ENCODE data around the gene INHBE.

The INHBE gene

DNA sequence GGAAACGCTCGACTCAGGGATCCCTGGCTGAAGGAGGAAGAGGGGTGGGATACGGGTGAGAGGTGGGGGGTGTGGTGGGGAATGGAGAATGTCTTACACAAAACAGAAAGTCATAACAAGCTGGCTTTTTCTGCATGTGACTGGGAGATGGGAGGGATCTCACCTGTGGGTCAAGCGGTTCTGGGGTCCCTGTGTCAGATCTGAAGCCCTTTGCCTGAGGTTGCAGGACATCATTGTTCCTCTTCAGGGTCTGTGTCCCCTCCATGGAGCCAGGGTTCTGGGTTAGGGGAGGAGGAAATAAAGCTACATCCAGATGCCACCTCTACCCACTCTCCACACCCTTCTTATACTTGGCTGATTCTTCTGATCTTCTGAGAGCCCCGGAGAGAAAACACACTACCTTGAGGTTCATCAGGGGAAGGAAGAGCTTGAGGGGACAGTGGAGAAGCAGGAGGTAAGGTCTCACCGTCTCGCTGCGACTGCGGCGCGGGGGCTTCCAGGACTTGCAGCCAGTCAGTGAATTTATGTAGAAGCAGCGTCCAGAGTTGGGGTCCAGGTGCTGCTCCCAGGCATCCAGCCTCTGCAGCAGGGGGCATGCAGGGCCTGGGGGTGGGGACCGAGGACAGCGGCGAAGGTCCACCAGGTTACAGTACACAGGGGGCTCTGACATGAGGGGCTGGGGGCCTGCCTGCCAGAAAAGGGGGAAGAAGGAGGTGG lies 22.0 kb downstream of the INHBE start:
- TF ChIP-seq, protein P1, sequence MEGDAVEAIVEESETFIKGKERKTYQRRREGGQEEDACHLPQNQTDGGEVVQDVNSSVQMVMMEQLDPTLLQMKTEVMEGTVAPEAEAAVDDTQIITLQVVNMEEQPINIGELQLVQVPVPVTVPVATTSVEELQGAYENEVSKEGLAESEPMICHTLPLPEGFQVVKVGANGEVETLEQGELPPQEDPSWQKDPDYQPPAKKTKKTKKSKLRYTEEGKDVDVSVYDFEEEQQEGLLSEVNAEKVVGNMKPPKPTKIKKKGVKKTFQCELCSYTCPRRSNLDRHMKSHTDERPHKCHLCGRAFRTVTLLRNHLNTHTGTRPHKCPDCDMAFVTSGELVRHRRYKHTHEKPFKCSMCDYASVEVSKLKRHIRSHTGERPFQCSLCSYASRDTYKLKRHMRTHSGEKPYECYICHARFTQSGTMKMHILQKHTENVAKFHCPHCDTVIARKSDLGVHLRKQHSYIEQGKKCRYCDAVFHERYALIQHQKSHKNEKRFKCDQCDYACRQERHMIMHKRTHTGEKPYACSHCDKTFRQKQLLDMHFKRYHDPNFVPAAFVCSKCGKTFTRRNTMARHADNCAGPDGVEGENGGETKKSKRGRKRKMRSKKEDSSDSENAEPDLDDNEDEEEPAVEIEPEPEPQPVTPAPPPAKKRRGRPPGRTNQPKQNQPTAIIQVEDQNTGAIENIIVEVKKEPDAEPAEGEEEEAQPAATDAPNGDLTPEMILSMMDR (IDR thresholded peaks at IDR 0.05; ENCODE audit: insufficient read depth, missing control alignments) = no peak
- DNase-seq (ENCODE audit: insufficient read length, low spot score) (no peak), FAIRE-seq (no peak)

DNA sequence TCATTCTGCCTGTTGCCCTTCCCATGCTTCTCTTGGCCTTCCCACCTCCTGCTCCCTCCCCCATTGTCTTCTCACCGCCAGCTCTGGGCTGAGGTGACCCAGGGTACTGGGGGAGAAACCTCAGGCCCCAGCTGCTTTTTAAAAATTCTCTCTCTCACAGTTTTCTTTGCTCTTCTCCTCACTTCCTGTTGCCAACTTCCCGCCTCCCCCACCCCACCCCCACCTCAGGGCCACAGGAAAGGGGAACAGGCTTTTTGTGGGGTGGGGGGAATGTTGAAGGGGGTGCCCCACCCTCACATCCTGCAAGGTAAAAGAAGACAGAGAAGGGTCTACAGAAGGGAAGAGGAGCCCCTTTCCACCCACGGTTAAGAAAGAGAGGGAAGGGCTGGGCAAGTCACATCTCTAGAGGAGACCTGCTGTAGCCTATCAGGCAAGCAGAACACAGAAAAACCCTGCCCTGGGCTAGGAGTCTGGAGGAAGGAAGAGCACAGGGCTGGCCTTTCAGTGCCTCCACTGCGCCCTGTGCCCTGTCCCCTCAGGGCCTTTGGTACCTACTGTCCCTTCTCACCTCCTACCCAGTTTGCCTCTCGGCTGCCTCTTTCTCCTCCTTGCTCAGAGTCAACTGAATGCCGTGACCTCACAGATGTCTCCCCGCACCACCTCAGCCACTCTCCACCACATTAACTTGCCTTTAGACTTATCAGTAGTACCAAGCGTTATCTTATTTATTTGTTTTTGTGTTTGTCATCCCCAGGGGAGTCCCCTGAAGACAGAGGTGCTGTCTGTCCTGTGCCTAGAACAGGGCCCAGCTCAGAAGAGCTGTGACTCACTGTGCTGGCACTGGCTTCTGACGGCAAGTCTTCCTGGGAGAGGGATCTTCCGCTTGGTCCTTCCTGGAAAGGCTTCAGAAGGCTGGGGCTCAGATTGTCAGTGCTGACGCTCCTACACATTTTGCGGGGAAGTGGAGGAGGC lies 22.9 kb downstream of the INHBE start:
- no peak for FAIRE-seq
- TF ChIP-seq, protein P1 (IDR thresholded peaks at IDR 0.05; ENCODE audit: insufficient read depth, missing control alignments) = no peak
- DNase-seq (ENCODE audit: insufficient read length, low spot score) = no peak

DNA sequence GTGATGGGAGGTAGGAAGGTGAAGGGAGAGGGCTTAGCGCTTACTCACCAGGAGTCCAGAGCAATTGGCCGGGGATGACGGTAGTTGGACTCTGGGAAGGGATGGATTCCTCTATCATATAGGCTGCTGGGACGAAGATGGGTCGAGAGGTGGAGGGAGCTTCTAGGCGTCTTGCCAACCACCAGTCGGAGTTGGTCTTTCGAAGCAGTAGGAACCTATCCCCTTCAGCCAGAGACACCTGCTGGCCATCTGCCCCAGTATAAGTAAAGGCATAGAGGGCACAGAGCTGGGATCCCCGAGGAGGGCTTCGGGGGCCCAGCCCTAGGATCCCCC lies 23.9 kb downstream of the INHBE start:
- no peak for FAIRE-seq

DNA sequence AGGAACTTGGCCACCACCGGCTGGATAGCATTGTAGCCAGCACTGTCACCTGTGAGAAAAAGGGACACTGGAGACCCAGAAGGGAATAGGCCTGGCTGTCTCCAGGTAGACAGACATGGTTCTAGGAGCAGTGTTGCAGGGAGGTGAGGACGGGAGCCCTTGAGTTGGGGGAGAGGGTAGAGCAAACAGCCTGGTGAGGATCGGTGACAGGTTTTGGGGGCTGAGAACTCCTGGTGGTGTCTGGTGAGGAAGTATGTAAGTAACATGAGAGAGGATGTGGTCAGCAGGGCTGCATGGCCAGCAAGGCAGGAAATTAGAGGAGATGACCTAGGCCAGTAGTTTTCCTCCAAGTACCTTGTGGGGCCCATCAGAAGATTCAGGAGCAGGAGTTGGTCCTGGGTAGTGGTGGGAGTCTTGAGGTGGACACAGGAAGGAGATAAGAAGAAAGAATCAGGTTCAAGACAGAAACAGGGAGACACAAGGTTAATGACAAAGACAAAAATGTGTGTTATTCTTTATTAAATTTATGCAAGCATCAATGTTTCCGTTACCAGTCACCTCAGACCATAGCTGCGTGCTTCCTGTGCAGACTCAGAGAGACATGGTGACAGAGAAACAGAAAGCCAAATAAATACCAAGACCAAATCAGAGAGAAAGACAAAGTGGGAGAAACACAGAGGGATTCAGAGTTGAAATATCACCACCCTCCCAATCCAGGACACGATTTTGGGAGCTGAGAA lies 24.4 kb downstream of the INHBE start, which contains the start of gene ARHGAP9:
TSS of gene ARHGAP9 (minus strand) at position 491 of the 740 bp plus-strand sequence. CDS start at position 31, 460 bp downstream.
- FAIRE-seq (no peak), DNase-seq (ENCODE audit: insufficient read length, low spot score) (no peak)
- TF ChIP-seq, protein P1 (IDR thresholded peaks at IDR 0.05; ENCODE audit: insufficient read depth, missing control alignments) = no peak

More for the DNA sequence above, 23.9 kb downstream of the INHBE start:
- TF ChIP-seq, protein P1 (IDR thresholded peaks at IDR 0.05; ENCODE audit: insufficient read depth, missing control alignments) = no peak
- no peak for DNase-seq (ENCODE audit: insufficient read length, low spot score)

DNA sequence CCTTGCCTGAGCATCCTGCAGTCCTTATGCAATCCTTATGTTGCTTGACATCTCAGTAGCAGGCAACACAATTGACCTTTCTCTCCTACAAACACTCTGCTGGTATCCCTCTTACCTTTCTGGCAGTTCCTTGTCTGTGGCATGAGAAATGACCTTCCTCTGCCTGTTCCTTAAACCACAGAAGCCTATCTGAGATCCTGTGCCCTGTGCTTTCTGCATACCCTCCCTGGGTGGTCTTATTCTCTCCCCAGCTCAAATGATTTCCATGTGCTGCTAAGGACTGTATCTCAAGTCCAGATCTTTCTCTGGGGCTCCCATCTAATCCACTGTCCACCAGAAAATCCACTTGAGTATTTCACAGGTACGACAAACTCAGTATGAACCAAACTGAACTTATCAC lies 26.6 kb downstream of the INHBE start:
- TF ChIP-seq, protein P1 (IDR thresholded peaks at IDR 0.05; ENCODE audit: insufficient read depth, missing control alignments) = no peak
- no peak for FAIRE-seq
- DNase-seq (ENCODE audit: insufficient read length, low spot score) = no peak

DNA sequence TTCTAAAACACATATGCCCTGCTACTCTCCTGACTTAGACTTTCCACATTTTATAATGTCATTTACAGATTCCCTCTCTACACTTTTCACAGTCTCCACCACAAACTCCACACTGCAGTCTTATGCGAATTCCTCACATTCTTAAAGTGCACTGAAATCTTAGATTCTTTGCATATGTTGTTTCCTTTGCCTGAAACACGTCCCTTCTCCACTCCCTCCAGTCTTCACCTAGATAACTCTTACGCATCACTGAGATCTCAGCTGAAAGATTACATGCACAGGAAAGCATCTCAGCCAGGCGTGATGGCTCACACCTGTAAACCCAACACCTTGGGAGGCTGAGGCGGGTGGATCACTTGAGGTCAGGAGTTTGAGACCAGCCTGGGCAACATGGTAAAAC lies 28.4 kb downstream of the INHBE start:
- TF ChIP-seq, protein P1 (IDR thresholded peaks at IDR 0.05; ENCODE audit: insufficient read depth, missing control alignments) = no peak
- no peak for FAIRE-seq
- DNase-seq (ENCODE audit: insufficient read length, low spot score) = no peak
